NCI-H2196 treated with DMSO at 0.1 percent for 48 hours (cell line): ENCODE data around the gene WNT9B.
"Not testable (repeated sequence)": the region's sequence is repeated elsewhere in the genome, so short reads cannot be mapped to it uniquely, and the experiment has no call there.

Experiments used
- DNase-seq: peaks from one replicate; lab custom pipeline; 2025; ENCODE audit not compliant: unreplicated experiment; lab: John Stamatoyannopoulos, UW

The WNT9B gene

GRCh38 chr17:46903762-46904672 is 52.6 kb downstream of the WNT9B start:
- no peak for DNase-seq

- no peak for DNase-seq
Observed at GRCh38 chr17:46908068-46908737, 56.8 kb downstream of the WNT9B start.

- peak; percentile 64 for DNase-seq
Observed at GRCh38 chr17:46910179-46910927, 59.0 kb downstream of the WNT9B start.

- DNase-seq: no peak
Observed at GRCh38 chr17:46911311-46911710, 59.9 kb downstream of the WNT9B start.

- DNase-seq: no peak
Observed at GRCh38 chr17:46915596-46915995, 64.2 kb downstream of the WNT9B start.

- DNase-seq: no peak
Observed at GRCh38 chr17:46916211-46916610, 64.8 kb downstream of the WNT9B start.

GRCh38 chr17:46916623-46917022 is 65.2 kb downstream of the WNT9B start:
- no peak for DNase-seq

- DNase-seq: no peak
Observed at GRCh38 chr17:46917041-46917440, 65.7 kb downstream of the WNT9B start.

GRCh38 chr17:46917516-46917915 is 66.1 kb downstream of the WNT9B start:
- no peak for DNase-seq

- not testable (repeated sequence) for DNase-seq
Observed at GRCh38 chr17:46921962-46922361, 70.6 kb downstream of the WNT9B start.

GRCh38 chr17:46922487-46922803 is 71.1 kb downstream of the WNT9B start:
- no peak for DNase-seq

GRCh38 chr17:46922804-46923635 is 71.6 kb downstream of the WNT9B start, which contains the start of gene GOSR2:
Gene GOSR2 (plus strand): TSS chr17:46923160. CDS start chr17:46923193, 33 bp downstream.
- DNase-seq: peak; percentile 81

- no peak for DNase-seq
Observed at GRCh38 chr17:46925185-46925868, 73.9 kb downstream of the WNT9B start.

GRCh38 chr17:46928467-46929261 is 77.3 kb downstream of the WNT9B start:
- DNase-seq: no peak

- no peak for DNase-seq
Observed at GRCh38 chr17:46929413-46929812, 78.0 kb downstream of the WNT9B start.

GRCh38 chr17:46930051-46930450 is 78.7 kb downstream of the WNT9B start:
- DNase-seq: no peak

GRCh38 chr17:46931596-46931995 is 80.2 kb downstream of the WNT9B start:
- no peak for DNase-seq

GRCh38 chr17:46935658-46936266 is 84.4 kb downstream of the WNT9B start:
- no peak for DNase-seq
